ENCODE data around the gene GCLC.

GCLC gene

DNA sequence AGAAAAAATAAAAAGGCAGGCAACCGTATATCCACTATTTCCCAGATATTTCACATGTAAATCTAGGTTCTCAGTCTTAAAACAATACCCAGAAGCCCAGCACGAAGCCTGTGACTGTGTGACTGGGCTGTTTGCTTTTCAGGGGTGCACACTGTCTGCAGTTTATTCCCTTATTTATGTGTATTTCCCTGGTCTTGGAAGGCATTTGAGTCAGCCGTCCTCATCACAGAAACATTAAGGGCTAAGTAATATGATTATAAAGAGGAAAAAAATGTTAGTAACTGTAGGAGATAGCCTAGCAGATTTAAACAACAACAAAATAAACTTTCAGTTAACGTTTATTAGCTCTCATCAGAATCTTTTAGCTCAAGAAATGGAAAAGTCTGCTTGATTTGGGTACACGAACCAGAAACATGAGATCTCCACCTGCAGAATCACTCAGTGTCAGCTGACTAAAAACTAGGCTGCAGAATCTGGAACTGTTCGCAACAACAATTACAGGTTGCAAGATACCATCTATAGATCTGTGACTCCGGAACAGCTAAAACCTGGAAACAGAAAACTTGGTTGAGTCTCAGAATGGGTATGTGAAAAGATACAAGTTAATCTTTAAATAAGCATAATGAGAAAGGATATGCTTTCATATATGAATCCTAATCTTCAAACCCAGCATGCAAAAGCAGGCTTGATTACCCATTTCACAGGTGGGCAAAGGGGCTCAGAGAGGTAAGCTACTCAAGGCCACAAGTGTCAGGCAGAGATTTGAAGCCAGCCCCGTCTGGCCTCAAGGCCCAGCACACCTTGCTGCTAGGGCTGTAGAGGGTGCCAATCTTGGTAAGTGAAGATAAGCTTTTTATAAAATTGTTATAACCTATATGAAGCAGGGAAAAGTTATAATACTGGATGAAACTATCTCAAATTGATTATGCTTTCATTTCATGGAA, 21.1 kb downstream of the GCLC start:
- Histone ChIP-seq H3K4me1 (ENCODE audit: insufficient read depth, low read length) (peaks cover 42% of the 10 kb centered on the region), H3K9me3 (ENCODE audit: control insufficient read depth, insufficient read depth, low read length) (no peaks in the 10 kb centered on the region), H3K9ac (ENCODE audit: low read depth, low read length) (no peak overlapping the region), H3K36me3 (ENCODE audit: insufficient read depth, low read length) (peaks cover 5% of the 10 kb centered on the region; the same call in 1 of the 2 replicates)

- Histone ChIP-seq H3K9ac (ENCODE audit: low read depth, low read length) (no peak overlapping the region), H3K9me3 (ENCODE audit: control insufficient read depth, insufficient read depth, low read length) (no peaks in the 10 kb centered on the region), H3K4me1 (ENCODE audit: insufficient read depth, low read length) (peaks cover 21% of the 10 kb centered on the region), H3K36me3 (ENCODE audit: insufficient read depth, low read length) (peaks cover 5% of the 10 kb centered on the region)
These were observed 24.5 kb downstream of the GCLC start for GRCh38 chr6:53520320-53520928.

GRCh38 chr6:53518862-53519261, 26.0 kb downstream of the GCLC start:
- Histone ChIP-seq H3K9me3 (ENCODE audit: control insufficient read depth, insufficient read depth, low read length) (no peaks in the 10 kb centered on the region), H3K36me3 (ENCODE audit: insufficient read depth, low read length) (peaks cover 5% of the 10 kb centered on the region), H3K9ac (ENCODE audit: low read depth, low read length) (no peak overlapping the region), H3K4me1 (ENCODE audit: insufficient read depth, low read length) (peaks cover 7% of the 10 kb centered on the region)

DNA sequence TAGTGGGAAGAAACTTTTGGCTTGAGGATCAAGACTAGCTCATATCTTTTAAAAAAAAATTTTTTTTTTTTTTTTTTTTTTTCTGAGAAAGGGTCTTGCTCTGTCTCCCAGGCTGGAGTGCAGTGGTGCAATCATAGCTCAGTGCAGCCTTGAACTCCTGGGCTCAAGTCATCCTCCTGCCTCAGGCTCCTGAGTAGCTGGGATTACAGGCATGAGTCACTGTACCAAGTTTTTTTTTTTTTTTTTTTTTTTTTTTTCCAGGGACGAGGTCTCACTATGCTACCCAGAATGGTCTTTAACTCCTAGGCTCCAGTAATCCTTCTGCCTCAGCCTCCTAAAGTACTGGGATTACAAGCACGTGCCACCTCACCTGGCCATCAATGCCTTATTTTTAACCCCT, 27.9 kb downstream of the GCLC start:
- Histone ChIP-seq H3K4me1 (ENCODE audit: insufficient read depth, low read length) (no peaks in the 10 kb centered on the region), H3K36me3 (ENCODE audit: insufficient read depth, low read length) (peaks cover 5% of the 10 kb centered on the region), H3K9ac (ENCODE audit: low read depth, low read length) (no peak overlapping the region), H3K9me3 (ENCODE audit: control insufficient read depth, insufficient read depth, low read length) (no peaks in the 10 kb centered on the region)

- Histone ChIP-seq H3K9ac (ENCODE audit: low read depth, low read length) (no peak overlapping the region), H3K4me1 (ENCODE audit: insufficient read depth, low read length) (no peaks in the 10 kb centered on the region), H3K36me3 (ENCODE audit: insufficient read depth, low read length) (no peaks in the 10 kb centered on the region; the same call in none of the 2 replicates), H3K9me3 (ENCODE audit: control insufficient read depth, insufficient read depth, low read length) (no peaks in the 10 kb centered on the region)
These were observed 30.2 kb downstream of the GCLC start for GRCh38 chr6:53514677-53515076.

GRCh38 chr6:53513519-53513966, 31.4 kb downstream of the GCLC start:
- H3K9ac ChIP-seq (ENCODE audit: low read depth, low read length): no peak overlapping the region
- H3K9me3 ChIP-seq (ENCODE audit: control insufficient read depth, insufficient read depth, low read length): no peaks in the 10 kb centered on the region
- H3K36me3 ChIP-seq (ENCODE audit: insufficient read depth, low read length): no peaks in the 10 kb centered on the region; the same call in none of the 2 replicates
- H3K4me1 ChIP-seq (ENCODE audit: insufficient read depth, low read length): no peaks in the 10 kb centered on the region

DNA sequence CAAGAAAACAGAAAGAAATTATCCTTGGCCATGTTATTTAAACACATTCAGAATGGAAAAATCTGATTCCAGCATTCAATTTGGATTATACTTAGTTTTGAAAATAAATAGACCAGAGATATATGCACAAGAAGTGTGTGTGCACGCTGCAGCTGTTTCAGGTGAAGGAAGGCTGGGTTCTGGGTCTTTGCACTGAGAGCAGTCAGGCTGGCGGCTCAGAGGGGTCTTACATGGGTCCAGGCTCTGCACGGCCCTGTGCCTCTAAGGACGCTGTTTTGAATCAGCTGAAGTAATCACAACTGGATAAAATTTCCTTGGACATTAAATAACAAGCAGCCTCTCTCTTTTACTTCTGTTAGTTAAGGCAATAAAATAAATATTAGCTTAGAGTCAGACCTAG, 31.8 kb downstream of the GCLC start:
- Histone ChIP-seq H3K9me3 (ENCODE audit: control insufficient read depth, insufficient read depth, low read length) (no peaks in the 10 kb centered on the region), H3K4me1 (ENCODE audit: insufficient read depth, low read length) (no peaks in the 10 kb centered on the region), H3K36me3 (ENCODE audit: insufficient read depth, low read length) (no peaks in the 10 kb centered on the region; the same call in none of the 2 replicates), H3K9ac (ENCODE audit: low read depth, low read length) (no peak overlapping the region)

DNA sequence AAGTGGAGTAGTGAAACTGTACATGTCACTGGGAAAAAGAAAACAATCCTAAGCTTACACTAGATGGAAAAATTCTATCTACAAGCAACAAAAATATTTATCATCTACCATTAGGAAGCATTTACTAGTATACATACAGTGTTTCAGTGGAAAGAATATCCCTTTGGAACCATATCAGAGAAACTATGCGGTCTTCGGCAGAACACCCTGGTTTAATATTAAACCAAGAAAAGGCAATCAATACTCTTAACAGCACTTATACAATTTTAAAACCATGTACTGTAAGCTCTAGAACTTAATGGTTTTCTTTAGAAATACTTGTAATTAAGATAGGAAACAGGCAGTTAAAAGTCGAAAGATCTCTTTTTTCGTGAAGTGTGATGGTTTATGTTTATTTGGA, 32.3 kb downstream of the GCLC start:
- Histone ChIP-seq H3K36me3 (ENCODE audit: insufficient read depth, low read length) (no peaks in the 10 kb centered on the region; the same call in none of the 2 replicates), H3K4me1 (ENCODE audit: insufficient read depth, low read length) (no peaks in the 10 kb centered on the region), H3K9ac (ENCODE audit: low read depth, low read length) (no peak overlapping the region), H3K9me3 (ENCODE audit: control insufficient read depth, insufficient read depth, low read length) (no peaks in the 10 kb centered on the region)

GRCh38 chr6:53510746-53511145, 34.2 kb downstream of the GCLC start:
- Histone ChIP-seq H3K4me1 (ENCODE audit: insufficient read depth, low read length) (no peaks in the 10 kb centered on the region), H3K9ac (ENCODE audit: low read depth, low read length) (no peak overlapping the region), H3K36me3 (ENCODE audit: insufficient read depth, low read length) (peaks cover 5% of the 10 kb centered on the region), H3K9me3 (ENCODE audit: control insufficient read depth, insufficient read depth, low read length) (no peaks in the 10 kb centered on the region)

- no peak overlapping the region for H3K9ac ChIP-seq (ENCODE audit: low read depth, low read length)
- peaks cover 8% of the 10 kb centered on the region; the same call in 1 of the 2 replicates for H3K36me3 ChIP-seq (ENCODE audit: insufficient read depth, low read length)
These were observed 38.0 kb downstream of the GCLC start for GRCh38 chr6:53506872-53507271.

DNA sequence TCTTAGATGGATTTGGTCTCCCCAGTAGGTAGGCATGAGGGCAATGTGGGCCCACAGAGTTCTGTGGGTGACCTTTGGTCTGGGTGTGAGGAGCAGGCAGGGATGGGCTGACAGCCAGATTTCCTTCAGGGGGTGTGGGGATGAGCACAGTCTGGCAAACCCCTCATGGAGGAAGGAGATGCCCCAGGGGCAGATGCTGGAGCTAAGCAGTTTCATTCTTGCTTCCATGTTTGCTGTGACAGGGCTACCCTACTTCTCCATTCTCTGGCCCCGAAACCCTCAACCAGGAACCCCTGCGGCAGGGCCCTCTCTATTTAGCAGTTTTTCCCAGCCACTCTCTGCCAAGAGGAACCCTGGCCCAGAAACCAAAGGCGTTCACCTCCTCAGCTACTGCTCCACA, 40.4 kb downstream of the GCLC start:
- no peak overlapping the region for H3K9ac ChIP-seq (ENCODE audit: low read depth, low read length)
- no peaks in the 10 kb centered on the region for H3K9me3 ChIP-seq (ENCODE audit: control insufficient read depth, insufficient read depth, low read length)
- no peaks in the 10 kb centered on the region for H3K4me1 ChIP-seq (ENCODE audit: insufficient read depth, low read length)
- H3K36me3 ChIP-seq (ENCODE audit: insufficient read depth, low read length): peaks cover 11% of the 10 kb centered on the region; the same call in 1 of the 2 replicates

More at GRCh38 chr6:53506872-53507271, 38.0 kb downstream of the GCLC start:
- Histone ChIP-seq H3K9me3 (ENCODE audit: control insufficient read depth, insufficient read depth, low read length) (no peaks in the 10 kb centered on the region), H3K4me1 (ENCODE audit: insufficient read depth, low read length) (no peaks in the 10 kb centered on the region)

DNA sequence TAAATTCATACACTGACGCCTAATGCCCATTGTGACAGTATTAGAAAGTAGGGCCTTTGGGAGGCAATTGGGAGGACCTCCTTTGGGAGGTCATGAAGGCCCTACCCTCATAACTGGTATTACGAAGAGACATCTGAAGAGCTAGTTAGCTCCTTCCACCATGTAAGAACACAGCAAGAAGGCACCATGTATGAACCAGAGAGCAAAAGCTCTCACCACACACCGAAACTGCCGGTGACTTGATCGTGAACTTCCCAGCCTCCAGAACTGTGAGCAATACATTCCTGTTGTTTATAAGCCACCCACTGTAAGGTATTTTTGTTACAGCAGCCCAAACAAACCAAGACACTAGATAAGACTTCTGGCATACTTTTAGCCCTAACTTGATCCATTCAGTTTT, 41.8 kb downstream of the GCLC start:
- no peaks in the 10 kb centered on the region for H3K9me3 ChIP-seq (ENCODE audit: control insufficient read depth, insufficient read depth, low read length)
- no peaks in the 10 kb centered on the region for H3K4me1 ChIP-seq (ENCODE audit: insufficient read depth, low read length)
- H3K36me3 ChIP-seq (ENCODE audit: insufficient read depth, low read length): peaks cover 18% of the 10 kb centered on the region
- H3K9ac ChIP-seq (ENCODE audit: low read depth, low read length): no peak overlapping the region

GRCh38 chr6:53501432-53501831, 43.5 kb downstream of the GCLC start:
- H3K36me3 ChIP-seq (ENCODE audit: insufficient read depth, low read length): peaks cover 12% of the 10 kb centered on the region
- H3K4me1 ChIP-seq (ENCODE audit: insufficient read depth, low read length): peaks cover 6% of the 10 kb centered on the region; the same call in 1 of the 2 replicates
- H3K9ac ChIP-seq (ENCODE audit: low read depth, low read length): no peak overlapping the region
- no peaks in the 10 kb centered on the region for H3K9me3 ChIP-seq (ENCODE audit: control insufficient read depth, insufficient read depth, low read length)

GRCh38 chr6:53500095-53500494, 44.8 kb downstream of the GCLC start:
- Histone ChIP-seq H3K9me3 (ENCODE audit: control insufficient read depth, insufficient read depth, low read length) (no peaks in the 10 kb centered on the region), H3K4me1 (ENCODE audit: insufficient read depth, low read length) (peaks cover 6% of the 10 kb centered on the region; the same call in 1 of the 2 replicates), H3K9ac (ENCODE audit: low read depth, low read length) (no peak overlapping the region), H3K36me3 (ENCODE audit: insufficient read depth, low read length) (peaks cover 12% of the 10 kb centered on the region)
